ENCODE results near the gene UNC5C.

Gene UNC5C

DNA sequence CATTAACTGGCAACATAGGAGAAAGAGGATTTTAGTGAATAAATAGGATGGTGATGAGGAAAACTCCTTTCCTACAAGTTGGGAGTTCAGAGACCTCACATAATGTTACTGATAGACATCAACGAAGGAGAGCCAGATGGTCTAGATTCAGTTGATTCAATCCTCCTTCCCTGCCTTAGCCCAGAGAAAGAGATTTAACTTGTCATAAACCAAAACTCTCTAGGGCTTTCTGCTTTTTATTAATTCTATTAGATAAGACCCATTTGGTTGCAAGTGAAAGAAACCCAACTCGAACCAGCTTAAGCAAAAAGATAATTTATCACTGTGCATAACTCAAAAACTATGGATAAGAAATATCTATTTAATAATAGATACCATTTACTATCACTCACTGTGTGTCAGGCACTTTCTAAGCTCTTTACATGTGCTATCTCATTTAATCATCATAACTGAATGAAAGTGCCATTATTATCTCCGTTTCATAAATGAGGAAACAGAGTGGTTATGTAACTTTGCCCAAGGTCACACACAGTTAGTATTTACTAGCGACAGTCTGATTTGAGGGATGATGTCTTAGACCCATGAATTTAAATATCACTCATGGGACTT is 4.3 kb upstream of the UNC5C start:
- DNase-seq: no peak
- no peak for TF ChIP-seq GATA1 (IDR thresholded peaks at IDR 0.05; ENCODE audit: low read depth, low read length)
- no peak for TF ChIP-seq POLR2A (IDR thresholded peaks at IDR 0.05; ENCODE audit: low read length)

DNA sequence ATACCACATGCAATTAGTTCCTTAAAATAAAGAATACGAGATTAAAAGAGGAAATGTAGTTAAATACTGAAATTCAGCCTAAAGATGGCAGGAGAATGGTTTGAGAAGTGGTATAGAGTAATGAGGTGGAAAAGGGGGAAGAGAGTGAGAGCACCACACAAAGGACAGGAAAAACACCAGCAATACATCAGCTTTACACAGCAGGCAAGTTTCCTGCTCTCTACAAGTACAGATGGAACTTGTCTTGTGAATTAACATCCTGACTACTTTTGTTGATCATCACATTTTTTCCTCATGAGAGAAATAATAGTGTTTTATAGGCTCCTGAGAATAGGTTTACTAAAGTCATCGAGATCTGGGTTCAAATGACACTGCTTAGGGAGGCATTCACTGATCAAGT is 2.9 kb upstream of the UNC5C start:
- TF ChIP-seq POLR2A (IDR thresholded peaks at IDR 0.05; ENCODE audit: low read length) (no peak), GATA1 (IDR thresholded peaks at IDR 0.05; ENCODE audit: low read depth, low read length) (no peak)

DNA sequence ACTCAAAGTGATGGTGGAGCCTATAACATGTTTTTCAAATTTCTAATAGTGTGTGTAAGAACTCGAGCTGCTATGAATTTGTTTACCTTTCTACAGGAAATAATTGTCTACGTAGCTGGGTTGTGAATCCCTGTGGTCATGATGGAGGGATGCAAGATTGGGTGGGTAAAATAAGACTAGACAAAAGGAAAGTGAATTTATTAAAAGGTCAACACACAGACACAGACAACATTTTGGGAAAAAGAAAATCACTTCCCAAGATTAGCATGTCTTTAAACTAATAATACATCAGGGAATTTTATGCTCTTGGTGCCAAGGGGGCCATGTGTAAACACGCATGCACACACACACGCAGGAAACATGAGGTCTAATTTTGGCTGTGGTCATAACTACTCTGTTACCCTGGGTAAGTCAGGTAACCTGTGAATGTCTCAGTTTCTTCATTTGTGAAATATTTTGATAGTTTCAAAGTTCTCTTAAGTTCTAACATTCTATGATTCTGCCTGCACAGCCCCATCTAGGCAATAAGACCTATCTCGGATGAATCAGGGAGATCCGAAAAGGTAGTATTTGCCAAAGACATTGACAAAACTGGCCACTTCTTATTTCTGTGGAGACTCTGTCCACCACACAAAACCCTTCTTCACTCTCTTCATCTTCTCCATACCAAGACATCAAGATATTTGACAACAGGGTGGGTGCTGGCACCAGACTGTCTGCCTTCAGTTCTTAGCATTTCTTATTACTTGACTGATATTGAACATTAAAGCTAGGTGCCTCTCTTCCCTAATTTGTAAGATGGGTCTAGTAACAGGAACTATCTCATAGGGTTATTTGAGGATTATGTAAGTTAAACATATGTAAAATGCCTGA is 1.6 kb upstream of the UNC5C start:
- DNase-seq: no peak
- TF ChIP-seq POLR2A (IDR thresholded peaks at IDR 0.05; ENCODE audit: low read length): no peak
- no peak for TF ChIP-seq GATA1 (IDR thresholded peaks at IDR 0.05; ENCODE audit: low read depth, low read length)

More for the DNA sequence above, 2.9 kb upstream of the UNC5C start:
- DNase-seq: no peak

- no peak for TF ChIP-seq POLR2A (IDR thresholded peaks at IDR 0.05; ENCODE audit: low read length)
- no peak for TF ChIP-seq GATA1 (IDR thresholded peaks at IDR 0.05; ENCODE audit: low read depth, low read length)
- peak in 1 of 2 experiments; percentile 21 for DNase-seq
Measured at GRCh38 chr4:95549246-95550114, 707 bp upstream of the UNC5C start.

DNA sequence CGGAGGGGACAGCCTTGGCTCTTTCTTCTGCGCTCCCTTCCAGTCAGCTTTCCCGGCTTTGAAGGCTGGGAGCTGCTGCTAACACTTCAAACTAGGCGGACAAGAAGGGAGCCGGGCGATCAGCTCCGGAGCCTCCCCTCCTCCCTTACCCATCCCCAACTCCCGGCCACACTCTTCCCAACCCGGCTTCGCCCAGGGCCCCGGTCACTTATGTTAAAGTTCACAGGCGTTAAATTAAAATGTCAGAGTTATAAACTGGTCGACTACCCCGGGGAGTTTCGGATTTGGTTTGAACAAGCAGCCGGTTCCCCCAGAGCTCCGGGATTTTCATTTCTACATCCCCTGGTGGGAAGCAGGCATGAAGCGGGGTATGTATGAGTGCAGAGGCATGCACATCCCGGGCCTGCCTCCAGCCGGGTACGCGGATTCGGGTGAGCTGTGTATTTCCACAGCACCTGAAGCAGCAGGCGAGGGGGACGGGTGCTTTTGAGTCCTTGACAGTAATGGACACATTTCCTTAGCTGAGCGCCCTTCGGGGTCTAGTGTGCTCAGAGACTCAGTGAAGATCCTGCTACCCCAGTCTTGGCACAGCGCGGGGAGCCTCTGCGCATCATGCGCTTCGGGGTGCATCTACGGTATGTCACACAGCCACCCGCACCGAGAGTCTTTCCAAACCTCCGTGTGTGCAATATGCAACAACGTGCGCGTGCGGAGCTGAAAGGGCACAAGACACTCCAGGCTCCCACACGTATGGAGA is 880 bp downstream of the UNC5C start:
- peak in 1 of 2 experiments; percentile 3 for DNase-seq
- no peak for TF ChIP-seq POLR2A (IDR thresholded peaks at IDR 0.05; ENCODE audit: low read length)
- TF ChIP-seq GATA1 (IDR thresholded peaks at IDR 0.05; ENCODE audit: low read depth, low read length): no peak

DNA sequence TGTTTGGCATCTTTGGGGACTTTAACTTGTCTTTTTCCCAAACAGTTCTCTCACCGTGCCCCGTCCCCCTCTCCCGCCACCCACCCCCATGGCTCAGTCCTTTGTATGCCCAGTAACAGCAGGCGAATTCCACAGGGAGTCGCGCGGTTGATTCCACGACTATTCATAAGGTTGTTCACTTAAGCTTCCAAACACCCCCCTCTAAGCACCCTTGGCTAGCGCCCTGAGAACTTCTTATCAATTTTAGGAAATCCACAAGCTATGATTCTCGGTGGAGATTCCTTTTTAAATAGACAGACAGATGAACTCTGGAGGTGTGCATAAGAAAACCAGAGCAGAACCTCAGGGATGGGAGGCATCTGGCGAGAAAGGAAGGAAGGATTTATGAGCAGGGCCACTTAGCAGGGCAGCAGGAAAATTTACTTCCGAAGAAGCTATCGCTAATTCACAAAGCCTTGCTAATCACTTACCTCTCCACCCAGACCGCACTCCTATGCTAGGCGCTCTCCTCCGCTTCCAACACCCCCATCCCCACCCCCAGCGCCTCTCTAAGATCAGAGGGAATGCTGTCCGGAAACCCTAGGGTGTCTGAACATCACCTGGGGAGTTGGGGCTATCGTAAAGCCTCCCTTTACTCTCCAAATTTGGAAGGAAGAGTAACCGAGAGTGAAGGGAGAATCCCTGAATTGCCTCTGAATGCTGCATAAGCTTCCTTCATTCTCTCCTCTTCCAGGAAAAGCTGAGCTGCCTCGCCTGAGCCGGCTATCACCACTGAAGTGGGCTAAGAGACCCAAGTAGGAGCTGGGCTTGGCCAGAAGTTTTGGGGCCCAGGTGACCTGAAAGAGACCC is 1.7 kb downstream of the UNC5C start:
- no peak for TF ChIP-seq GATA1 (IDR thresholded peaks at IDR 0.05; ENCODE audit: low read depth, low read length)
- no peak for TF ChIP-seq POLR2A (IDR thresholded peaks at IDR 0.05; ENCODE audit: low read length)
- no peak for DNase-seq

DNA sequence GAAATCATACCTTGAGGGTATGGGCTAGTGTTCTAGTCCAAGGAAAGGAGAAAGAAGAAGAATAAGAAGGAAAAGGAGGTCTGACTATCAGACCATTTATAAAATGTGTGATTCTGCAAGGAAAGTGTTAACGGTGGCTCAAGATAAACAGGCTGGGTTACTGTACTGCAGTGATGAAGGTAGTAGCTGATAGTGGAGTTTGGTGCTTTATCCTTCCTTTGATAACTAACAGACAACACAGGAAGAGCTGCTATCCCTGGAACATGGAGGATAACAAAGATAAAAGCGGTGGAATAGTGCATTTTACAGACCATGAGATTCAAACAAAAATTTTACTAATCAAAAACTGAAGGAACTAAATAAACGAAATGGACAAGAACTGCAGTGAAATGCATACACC is 2.6 kb downstream of the UNC5C start:
- DNase-seq: peak in 1 of 2 experiments; percentile 26
- TF ChIP-seq POLR2A (IDR thresholded peaks at IDR 0.05; ENCODE audit: low read length) (no peak), GATA1 (IDR thresholded peaks at IDR 0.05; ENCODE audit: low read depth, low read length) (no peak)

- no peak for TF ChIP-seq POLR2A (IDR thresholded peaks at IDR 0.05; ENCODE audit: low read length)
- TF ChIP-seq GATA1 (IDR thresholded peaks at IDR 0.05; ENCODE audit: low read depth, low read length): no peak
- peak in 1 of 2 experiments; percentile 40 for DNase-seq
Measured at GRCh38 chr4:95545546-95545945, 3.2 kb downstream of the UNC5C start.

DNA sequence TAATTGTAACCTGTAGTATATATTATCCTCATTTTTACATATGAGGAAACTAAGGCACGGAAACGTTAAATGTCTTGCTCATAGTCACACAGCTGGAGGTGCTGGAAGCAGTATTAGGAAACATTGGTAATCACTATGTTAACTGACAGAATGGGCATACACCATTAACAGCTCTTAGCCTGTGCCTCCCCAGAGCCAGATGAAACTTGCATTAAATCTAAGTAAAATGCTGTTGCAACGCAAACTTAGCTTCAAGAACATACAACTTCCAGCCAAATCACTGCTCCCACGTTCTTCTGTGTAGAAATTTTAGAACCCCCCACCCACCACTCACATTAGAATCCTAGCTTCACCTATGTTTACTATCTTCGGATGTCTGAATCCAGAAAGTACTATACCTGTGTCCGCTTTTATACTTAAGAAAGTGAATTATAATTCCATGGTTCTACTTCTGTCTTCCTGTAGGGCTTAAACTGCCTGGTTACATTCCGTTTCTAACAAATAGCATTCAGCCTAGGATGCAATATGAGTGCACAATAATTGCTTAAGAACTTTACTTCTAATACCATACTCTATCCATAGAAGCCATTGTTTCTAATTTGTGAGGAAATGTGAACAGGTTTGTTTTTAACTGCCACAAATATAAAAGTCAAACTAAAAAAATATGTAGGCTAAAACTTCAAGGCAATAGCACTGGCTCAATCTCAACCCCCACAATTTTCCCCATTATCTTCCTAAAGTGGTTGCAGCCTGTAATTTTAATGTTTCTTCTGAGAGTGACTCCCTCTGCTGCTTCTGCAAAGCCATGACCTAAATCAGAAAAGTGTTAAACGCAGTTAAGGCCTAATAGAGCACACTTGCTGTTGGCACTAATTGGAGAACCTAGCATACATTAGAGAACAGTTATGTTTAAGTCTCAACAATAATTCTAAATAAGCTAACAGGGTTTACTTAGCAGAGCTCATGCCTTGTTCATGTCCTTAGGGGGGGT is 4.4 kb downstream of the UNC5C start:
- no peak for DNase-seq

DNA sequence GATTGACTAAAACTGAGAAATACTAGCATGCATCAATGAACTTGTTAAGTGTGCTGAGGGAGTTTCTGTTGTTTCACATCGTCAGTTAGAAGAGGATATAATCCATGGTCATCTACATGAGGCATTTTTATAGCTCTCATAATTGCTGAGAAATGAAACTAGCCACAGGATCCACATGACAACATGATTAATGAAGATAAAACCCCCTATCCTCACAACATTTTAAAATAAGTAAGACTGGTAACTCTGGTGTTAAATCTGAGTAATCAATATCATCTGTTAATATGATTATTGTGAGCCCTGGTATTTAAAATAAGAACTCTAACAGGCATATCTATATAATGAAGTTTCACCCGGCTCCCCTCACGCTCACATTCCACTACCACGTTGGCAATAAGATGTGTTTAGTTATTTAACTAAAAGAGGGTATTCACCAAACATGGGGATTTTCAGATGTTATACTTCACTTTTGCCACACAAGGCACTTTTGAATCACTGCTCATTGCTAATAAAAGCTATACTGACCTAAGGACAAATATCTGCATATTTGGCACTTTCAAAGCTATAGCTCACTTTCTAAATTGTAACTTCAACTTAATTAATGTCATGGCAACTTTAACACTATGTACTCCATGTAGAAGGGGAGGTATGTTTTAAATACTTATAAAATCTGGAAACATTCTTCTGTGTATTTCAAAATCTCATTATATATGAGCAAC is 6.7 kb downstream of the UNC5C start:
- TF ChIP-seq GATA1 (IDR thresholded peaks at IDR 0.05; ENCODE audit: low read depth, low read length): no peak
- TF ChIP-seq POLR2A (IDR thresholded peaks at IDR 0.05; ENCODE audit: low read length): no peak

More for the DNA sequence above, 4.4 kb downstream of the UNC5C start:
- no peak for TF ChIP-seq POLR2A (IDR thresholded peaks at IDR 0.05; ENCODE audit: low read length)
- TF ChIP-seq GATA1 (IDR thresholded peaks at IDR 0.05; ENCODE audit: low read depth, low read length): no peak

DNA sequence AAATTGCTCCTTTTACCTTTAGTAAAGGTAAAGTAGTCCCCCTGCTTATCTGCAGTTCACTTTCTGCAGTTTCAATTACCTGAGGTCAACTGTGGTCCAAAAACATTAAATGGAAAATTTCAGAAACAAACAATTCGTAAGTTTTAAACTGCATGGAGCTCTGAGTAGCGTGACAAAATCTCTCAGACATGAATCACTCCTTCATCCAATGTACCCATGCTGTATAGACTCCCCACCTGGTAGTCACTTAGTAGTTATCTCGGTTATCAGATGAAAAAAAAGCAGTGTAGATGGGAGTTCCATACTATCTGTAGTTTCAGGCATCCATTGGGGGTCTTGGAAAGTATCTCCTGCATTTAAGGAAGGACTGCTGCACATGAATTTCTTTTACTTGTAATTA is 7.7 kb downstream of the UNC5C start:
- no peak for TF ChIP-seq GATA1 (IDR thresholded peaks at IDR 0.05; ENCODE audit: low read depth, low read length)
- no peak for TF ChIP-seq POLR2A (IDR thresholded peaks at IDR 0.05; ENCODE audit: low read length)
- DNase-seq: no peak

More for the DNA sequence above, 6.7 kb downstream of the UNC5C start:
- no peak for DNase-seq

Measured in erythroblast (primary cell).